Choroid plexus epithelial cell (primary cell): ENCODE measurements around the gene C1orf56.

Source experiments
- DNase-seq: peaks from one replicate; pipeline ENCODE4 v3.0.0-alpha.2; 2010; ENCODE audit warnings: low read depth
- H3K4me3 ChIP-seq: 2 replicates; pipeline ENCODE4 v1.5.1; 2011; ENCODE audit warnings: low read depth, mild to moderate bottlenecking, control low read depth, low read length, moderate library complexity
- TF ChIP-seq, protein P1 (sequence below): conservative IDR thresholded peaks from 2 replicates; pipeline ENCODE4 v1.5.1; 2011; ENCODE audit warnings: low read depth, mild to moderate bottlenecking, control low read depth, inconsistent platforms, low read length, moderate library complexity

C1orf56 gene

DNA sequence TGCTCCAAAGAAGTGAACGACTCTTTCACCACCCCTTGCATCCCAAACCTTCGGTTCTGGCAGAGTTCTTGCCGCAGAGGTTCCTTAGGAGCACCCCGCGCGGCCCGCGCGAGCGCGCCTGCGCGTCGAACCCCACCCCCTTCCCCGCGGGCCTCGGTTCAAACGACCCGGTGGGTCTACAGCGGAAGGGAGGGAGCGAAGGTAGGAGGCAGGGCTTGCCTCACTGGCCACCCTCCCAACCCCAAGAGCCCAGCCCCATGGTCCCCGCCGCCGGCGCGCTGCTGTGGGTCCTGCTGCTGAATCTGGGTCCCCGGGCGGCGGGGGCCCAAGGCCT, at the start of gene C1orf56:
TSS of gene C1orf56 (plus strand) at position 161 of the 334 bp plus-strand sequence. CDS start at position 258, 97 bp downstream.
- TF ChIP-seq, protein P1, sequence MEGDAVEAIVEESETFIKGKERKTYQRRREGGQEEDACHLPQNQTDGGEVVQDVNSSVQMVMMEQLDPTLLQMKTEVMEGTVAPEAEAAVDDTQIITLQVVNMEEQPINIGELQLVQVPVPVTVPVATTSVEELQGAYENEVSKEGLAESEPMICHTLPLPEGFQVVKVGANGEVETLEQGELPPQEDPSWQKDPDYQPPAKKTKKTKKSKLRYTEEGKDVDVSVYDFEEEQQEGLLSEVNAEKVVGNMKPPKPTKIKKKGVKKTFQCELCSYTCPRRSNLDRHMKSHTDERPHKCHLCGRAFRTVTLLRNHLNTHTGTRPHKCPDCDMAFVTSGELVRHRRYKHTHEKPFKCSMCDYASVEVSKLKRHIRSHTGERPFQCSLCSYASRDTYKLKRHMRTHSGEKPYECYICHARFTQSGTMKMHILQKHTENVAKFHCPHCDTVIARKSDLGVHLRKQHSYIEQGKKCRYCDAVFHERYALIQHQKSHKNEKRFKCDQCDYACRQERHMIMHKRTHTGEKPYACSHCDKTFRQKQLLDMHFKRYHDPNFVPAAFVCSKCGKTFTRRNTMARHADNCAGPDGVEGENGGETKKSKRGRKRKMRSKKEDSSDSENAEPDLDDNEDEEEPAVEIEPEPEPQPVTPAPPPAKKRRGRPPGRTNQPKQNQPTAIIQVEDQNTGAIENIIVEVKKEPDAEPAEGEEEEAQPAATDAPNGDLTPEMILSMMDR = no peak
- DNase-seq = peak; percentile 70
- H3K4me3 ChIP-seq = peak within 1 kb of the TSS; percentile 75

GRCh38 chr1:150997949-150998348, 49.6 kb upstream of the C1orf56 start:
- no peak for DNase-seq
- no peak overlapping the region for H3K4me3 ChIP-seq
- TF ChIP-seq, protein P1 = no peak

DNA sequence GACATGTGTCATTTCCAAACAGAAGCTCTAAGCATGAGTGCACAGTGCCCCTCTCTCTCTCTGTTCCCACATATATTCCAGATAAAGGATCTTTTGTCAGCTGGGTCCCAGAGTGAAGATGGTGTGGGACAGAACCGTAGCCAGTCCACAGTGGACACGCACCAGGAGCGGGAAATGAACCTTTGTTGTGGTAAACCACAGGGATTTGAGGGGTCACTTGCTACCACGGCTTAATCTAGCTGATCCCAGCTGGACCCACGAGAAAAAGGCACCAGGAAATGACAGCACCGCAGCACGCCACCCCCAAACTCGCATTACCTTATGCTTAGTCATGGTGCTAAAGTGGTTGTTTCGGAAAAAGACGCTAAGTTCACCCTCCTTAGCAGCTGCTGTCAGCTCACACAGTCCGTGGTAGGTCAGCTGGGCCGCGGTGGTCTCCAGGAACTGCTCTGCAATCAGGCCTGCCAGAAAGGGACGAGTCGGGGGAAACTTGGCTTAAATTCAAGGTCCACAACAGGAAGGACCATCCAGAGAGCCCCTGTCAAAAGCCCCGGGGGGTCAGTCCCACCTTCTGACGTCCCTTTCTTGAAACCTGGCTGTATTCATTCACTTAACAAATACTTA, 48.4 kb upstream of the C1orf56 start:
- DNase-seq = peak; percentile 85
- TF ChIP-seq, protein P1 = no peak
- H3K4me3 ChIP-seq = no peak overlapping the region

DNA sequence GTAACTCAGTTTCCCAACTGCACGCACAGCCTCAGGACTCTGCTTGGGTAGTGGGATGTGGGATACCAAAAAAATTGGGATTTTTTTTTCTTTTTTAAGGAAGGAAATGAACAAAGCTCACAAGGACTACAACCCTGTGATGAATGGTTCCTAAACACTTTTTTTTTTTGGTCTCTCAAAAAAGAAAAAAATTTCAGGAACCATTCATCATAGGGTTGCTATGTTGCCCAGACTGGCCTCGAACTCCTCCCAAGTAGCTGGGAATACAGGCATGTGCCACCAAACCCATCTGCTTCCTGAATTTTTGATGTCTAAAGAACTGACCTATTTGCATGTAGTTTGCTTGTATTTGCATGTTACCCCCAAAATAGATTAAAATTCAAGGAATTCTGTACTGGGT, 47.6 kb upstream of the C1orf56 start:
- TF ChIP-seq, protein P1 = no peak
- no peak overlapping the region for H3K4me3 ChIP-seq
- no peak for DNase-seq

DNA sequence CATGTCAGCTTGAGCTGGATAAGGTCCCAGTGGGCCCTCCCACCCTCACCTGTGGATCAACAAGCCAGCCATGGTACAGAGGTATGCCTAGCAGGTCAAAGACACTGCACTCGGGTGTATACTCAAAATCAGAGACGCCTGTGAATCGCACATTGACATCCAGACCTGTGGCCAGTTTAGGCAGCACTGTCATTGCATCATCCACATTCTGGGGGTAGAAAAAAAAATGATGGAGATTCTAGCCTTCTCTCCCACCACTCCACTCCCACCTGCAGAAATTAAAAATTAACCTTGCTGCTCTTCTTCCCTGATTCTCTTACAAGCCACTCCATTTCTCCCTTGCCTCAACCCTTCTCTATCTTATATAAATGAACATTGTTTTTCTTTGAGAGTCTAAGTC, 47.1 kb upstream of the C1orf56 start:
- no peak overlapping the region for H3K4me3 ChIP-seq
- TF ChIP-seq, protein P1 = no peak
- no peak for DNase-seq

DNA sequence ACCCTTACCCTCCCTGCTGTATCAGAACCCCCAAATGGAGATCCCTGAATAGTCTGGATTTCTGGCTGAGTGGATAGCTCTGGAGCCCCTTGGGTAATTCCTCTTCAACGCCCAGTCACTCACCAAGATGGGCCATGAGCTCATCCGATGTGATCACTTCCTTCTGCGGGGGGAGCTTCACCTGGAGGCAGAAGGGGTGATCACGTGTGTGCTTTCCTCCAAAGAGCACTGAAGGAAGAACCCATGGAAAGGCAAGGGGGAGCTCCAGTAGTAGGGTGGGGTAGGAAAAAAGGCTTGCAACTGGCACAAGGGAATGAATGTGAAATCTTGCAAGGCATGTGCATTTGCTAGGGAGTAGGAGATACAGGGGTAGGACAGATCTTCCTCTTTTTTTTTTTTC, 45.9 kb upstream of the C1orf56 start:
- DNase-seq = no peak
- TF ChIP-seq, protein P1 = no peak
- H3K4me3 ChIP-seq = no peak overlapping the region

DNA sequence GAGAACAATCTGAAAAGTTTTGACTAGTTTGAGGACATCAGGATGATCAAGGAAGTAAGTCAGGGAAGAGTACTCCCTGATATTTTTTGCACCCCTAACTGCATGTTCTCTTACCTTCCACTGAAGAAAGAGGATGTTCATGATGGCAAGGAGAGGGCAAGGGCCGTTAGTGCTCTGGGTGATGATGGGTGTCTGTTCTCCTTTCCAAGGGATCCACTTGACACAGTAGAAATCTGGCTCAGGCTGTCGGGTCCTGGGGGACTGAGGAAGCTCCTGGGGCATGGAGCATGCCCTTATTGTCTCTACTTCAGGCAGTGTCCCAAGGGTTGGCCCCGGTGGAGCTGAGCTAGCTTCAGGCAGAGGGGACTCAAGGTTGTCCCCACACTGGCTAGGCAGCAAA, 45.5 kb upstream of the C1orf56 start:
- no peak overlapping the region for H3K4me3 ChIP-seq
- TF ChIP-seq, protein P1 = no peak
- DNase-seq = no peak
